HepG2 (cell line): ENCODE measurements around the gene COPS4. TPM values are rescaled to one million over a fixed set of nuclear protein-coding genes. Genes with fewer than 3 reads are reported as not detected.
A peak's percentile ranks its signal among the peaks of the same experiment; 100 is the strongest.

Experiments used
- AHDC1 ChIP-seq: sonication (generic); formaldehyde crosslinking; IDR thresholded peaks from 2 replicates; pipeline ENCODE4 v1.5.1; 2020; ENCODE audit warnings: mild to moderate bottlenecking, missing genetic modification reagents, borderline replicate concordance
- ARID4A ChIP-seq: sonication (generic); formaldehyde crosslinking; IDR thresholded peaks from 2 replicates; pipeline ENCODE4 v1.5.0; 2020; ENCODE audit warnings: mild to moderate bottlenecking, missing genetic modification reagents, borderline replicate concordance
- ETV6 ChIP-seq: sonication (generic); formaldehyde crosslinking; conservative IDR thresholded peaks from 2 replicates; pipeline ENCODE4 v1.4.0; 2020; ENCODE audit warnings: missing genetic modification reagents
- FOXP4 ChIP-seq: sonication (generic); formaldehyde crosslinking; IDR thresholded peaks from 2 replicates; pipeline ENCODE4 v1.4.0; 2020; ENCODE audit warnings: missing genetic modification reagents
- JUNB ChIP-seq: sonication (generic); formaldehyde crosslinking; IDR thresholded peaks from 2 replicates; pipeline ENCODE4 v1.8.0; 2022; ENCODE audit warnings: missing genetic modification reagents, mild to moderate bottlenecking, borderline replicate concordance
- MTF1 ChIP-seq: sonication (generic); formaldehyde crosslinking; IDR thresholded peaks from 2 replicates; pipeline ENCODE4 v1.5.0; 2020; ENCODE audit warnings: missing genetic modification reagents
- PAWR ChIP-seq: sonication (generic); formaldehyde crosslinking; IDR thresholded peaks from 2 replicates; pipeline ENCODE4 v1.4.0; 2020; ENCODE audit warnings: missing genetic modification reagents, mild to moderate bottlenecking, borderline replicate concordance
- RFX1 ChIP-seq: fragments of 450-650 bp; IDR thresholded peaks from 2 replicates; pipeline ENCODE4 v1.6.1; 2017
- SRSF4 ChIP-seq: fragments of 200-400 bp; formaldehyde crosslinking; IDR thresholded peaks from one replicate; pipeline ENCODE4 v1.6.1; 2018; ENCODE audit warnings: mild to moderate bottlenecking, low read depth, low read length, moderate library complexity; ENCODE audit not compliant: poor library complexity, severe bottlenecking
- TMF1 ChIP-seq: sonication (generic); formaldehyde crosslinking; IDR thresholded peaks from 2 replicates; pipeline ENCODE4 v1.8.1; 2022; ENCODE audit warnings: low read depth, missing genetic modification reagents
- ZNF251 ChIP-seq: sonication (generic); formaldehyde crosslinking; IDR thresholded peaks from 2 replicates; pipeline ENCODE4 v1.9.0; 2021; ENCODE audit warnings: mild to moderate bottlenecking, missing genetic modification reagents
- ZNF383 ChIP-seq: sonication (generic); formaldehyde crosslinking; IDR thresholded peaks from 2 replicates; pipeline ENCODE4 v1.4.0; 2020; ENCODE audit warnings: missing genetic modification reagents, mild to moderate bottlenecking, borderline replicate concordance
- ZNF574 ChIP-seq: sonication (generic); formaldehyde crosslinking; IDR thresholded peaks from 2 replicates; pipeline ENCODE4 v1.4.0; 2020; ENCODE audit warnings: missing genetic modification reagents
- ZNF878 ChIP-seq: sonication (generic); formaldehyde crosslinking; IDR thresholded peaks from 2 replicates; pipeline ENCODE4 v1.8.1; 2023; ENCODE audit warnings: mild to moderate bottlenecking, missing genetic modification reagents, moderate library complexity
- polyA plus RNA-seq, 8 experiments: library from polyadenylated mRNA; depleted of rRNA in 3 of 8; stranded (reverse) in 7 of 8; unstranded in 1 of 8; fragments of >200 nt; fragmentation: Illumina TruSeq in 4 of 8; extraction: Trizol in 4 of 8; gene quantifications; 2 replicates each; pipeline versions ENCODE4 v1.2.1 to v1.2.3, GENCODE V29; 2011 to 2016; ENCODE audit warnings: low read depth in 4 of 8, missing spikeins in 1 of 8, mixed read lengths in 1 of 8; ENCODE audit not compliant: insufficient read depth in 1 of 8
- total RNA-seq, 5 experiments: library from RNA; depleted of rRNA; stranded (reverse); fragments of >200 nt; fragmentation: Illumina TruSeq; extraction: Trizol; gene quantifications; 2 replicates each; pipeline ENCODE4 v1.2.3, GENCODE V29; 2016; ENCODE audit warnings: low read depth in 1 of 5

Gene COPS4
- total and polyA plus RNA-seq, 2 of the 13 experiments (the other 11 are each of a cell fraction or from before 2014, with no cell fraction given): 28.8 to 52.5 TPM

- peak; percentile 91 for TF ChIP-seq ARID4A (CRISPR knock-in tag)
- peak; percentile 98 for TF ChIP-seq ZNF574 (CRISPR knock-in tag)
- TF ChIP-seq RFX1: peak; percentile 76
- no peak for TF ChIP-seq PAWR (CRISPR knock-in tag)
- no peak for TF ChIP-seq MTF1 (CRISPR knock-in tag)
- no peak for TF ChIP-seq JUNB (CRISPR knock-in tag)
- peak; percentile 99 for TF ChIP-seq ETV6 (CRISPR knock-in tag)
- no peak for TF ChIP-seq ZNF383 (CRISPR knock-in tag)
- no peak for TF ChIP-seq ZNF251 (CRISPR knock-in tag)
- TF ChIP-seq AHDC1 (CRISPR knock-in tag): no peak
- no peak for TF ChIP-seq SRSF4
- TF ChIP-seq FOXP4 (CRISPR knock-in tag): peak; percentile 80
- no peak for TF ChIP-seq TMF1
- no peak; the same call in 1 of the 2 replicates for TF ChIP-seq ZNF878 (CRISPR knock-in tag)
Measured at GRCh38 chr4:83012687-83013419, 22.1 kb upstream of the COPS4 start (continued).
